ENCODE results near the gene PEAK1.
"Not testable (repeated sequence)": the region's sequence is repeated elsewhere in the genome, so short reads cannot be mapped to it uniquely, and the experiment has no call there.

Gene PEAK1

GRCh38 chr15:77292969-77293558 is 126.8 kb downstream of the PEAK1 start:
- no peak for DNase-seq

- no peak for DNase-seq
These were observed 128.8 kb downstream of the PEAK1 start for GRCh38 chr15:77291107-77291506.

GRCh38 chr15:77287385-77287784 is 132.5 kb downstream of the PEAK1 start:
- DNase-seq, result no peak

DNA sequence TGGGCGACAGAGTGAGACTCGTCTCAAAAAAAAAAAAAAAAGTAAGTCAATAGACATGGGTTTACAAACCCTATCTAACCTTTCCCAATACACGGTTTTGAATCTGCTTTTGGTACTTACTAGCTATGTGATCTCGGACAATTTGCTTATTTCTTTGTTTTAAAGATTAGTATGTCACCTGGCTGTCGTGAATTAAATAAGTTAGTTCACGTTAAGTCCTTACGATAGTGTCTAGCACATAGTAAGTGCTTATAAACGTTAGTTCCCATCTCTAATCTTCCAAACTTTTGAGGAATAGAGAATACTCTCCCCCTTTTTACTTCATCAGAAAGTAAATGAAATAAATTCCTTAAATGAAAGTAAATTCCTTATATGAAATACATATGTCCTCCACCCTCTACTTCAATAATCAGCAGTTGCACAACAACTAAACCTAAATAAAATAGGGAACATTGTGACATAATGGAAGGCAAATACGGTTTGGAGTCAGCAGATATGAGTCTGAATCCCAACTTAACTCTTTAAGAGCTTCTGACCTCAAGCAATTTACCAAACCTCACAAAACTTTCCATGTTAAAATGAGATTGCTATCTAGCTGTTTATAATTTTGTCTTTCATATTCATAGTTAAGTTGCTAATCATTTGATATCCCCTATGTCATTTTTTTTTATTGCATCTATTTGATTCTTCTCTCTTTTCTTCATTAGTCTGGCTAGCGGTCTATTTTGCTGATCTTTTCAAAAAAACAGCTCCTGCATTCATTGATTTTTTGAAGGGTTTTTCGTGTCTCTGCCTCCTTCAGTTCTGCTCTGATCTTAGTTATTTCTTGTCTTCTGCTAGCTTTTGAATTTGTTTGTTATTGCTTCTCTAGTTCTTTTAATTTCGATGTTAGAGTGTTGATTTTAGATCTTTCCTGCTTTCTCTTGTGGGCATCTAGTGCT is 134.6 kb downstream of the PEAK1 start:
- DNase-seq, result no peak

DNA sequence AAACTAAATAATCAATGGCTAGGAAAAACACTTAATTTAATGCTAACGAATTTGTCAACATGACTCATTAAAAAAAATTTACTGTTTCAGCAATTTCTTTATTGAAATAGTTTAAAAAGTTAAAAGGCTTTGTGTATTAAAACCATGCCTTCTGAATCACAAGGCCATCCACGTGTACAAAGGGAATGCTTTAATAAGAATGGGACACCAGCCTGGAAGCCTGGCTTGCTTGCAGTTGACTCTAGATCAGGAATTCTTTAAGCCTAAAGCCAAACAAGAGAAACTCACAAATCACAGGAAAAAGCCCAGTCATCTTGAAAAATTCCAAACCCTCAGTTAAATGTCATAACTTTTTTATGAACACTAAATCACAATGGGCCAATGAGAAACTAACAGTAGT is 137.6 kb downstream of the PEAK1 start:
- no peak for DNase-seq

GRCh38 chr15:77276943-77277342 is 143.0 kb downstream of the PEAK1 start:
- no peak for DNase-seq

GRCh38 chr15:77276096-77276495 is 143.8 kb downstream of the PEAK1 start:
- no peak for DNase-seq

DNA sequence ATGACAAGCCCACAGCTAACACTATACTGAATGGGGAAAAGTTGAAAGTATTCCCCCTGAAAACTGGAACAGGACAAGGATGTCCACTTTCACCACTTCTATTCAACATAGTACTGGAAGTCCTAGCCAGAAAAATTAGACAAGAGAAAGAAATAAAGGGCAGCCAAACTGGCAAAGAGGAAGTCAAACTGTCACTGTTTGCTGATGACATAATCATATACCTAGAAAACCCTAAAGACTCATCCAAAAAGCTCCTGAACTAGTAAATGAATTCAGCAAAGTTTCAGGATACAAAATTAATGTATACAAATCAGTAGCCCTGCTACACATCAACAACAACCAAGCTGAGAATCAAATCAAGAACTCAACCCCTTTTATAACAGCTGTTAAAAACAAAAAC is 146.8 kb downstream of the PEAK1 start:
- DNase-seq, result not testable (repeated sequence)

GRCh38 chr15:77266708-77267386 is 153.1 kb downstream of the PEAK1 start:
- DNase-seq, result no peak

DNA sequence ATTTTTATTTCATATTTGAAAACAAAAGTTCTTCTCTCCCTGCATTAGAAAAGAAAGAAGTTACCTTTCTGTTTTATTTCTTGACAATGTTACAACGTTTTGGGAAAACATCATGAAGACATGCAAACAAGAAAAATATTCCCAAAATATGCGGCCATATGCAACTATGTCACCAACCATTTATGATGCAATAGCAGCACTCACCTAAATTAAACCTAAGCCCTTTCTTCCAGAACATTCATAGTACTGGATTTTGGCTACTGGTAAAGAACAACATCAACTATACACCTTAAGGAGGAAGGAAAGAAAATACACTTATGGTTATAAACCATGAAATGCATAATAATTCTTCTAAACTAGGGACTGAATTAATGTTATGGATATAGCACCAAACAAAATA is 164.5 kb downstream of the PEAK1 start:
- DNase-seq, result no peak

- DNase-seq, result no peak
These were observed 168.2 kb downstream of the PEAK1 start for GRCh38 chr15:77251662-77252061.

DNA sequence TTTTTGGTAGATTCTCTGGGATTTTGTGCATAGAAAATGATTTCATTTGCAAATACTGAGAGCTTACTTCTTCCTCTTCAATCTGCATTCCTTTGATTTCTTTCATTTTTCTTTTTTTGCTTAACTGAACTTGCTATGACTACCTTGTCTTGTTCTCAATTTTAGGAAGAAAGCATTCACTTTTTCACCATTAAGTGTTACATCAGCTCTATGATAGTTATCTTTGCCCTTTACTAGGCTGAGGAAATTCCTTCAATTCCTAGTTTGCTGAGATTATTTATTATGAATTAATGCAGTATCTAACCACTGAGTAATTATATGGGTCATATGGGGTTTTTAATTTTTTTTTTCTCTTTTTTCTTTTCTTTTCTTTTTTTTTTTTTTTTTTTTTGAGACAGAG is 172.8 kb downstream of the PEAK1 start:
- no peak for DNase-seq

- DNase-seq, result no peak
These were observed 176.0 kb downstream of the PEAK1 start for GRCh38 chr15:77243716-77244401.

DNA sequence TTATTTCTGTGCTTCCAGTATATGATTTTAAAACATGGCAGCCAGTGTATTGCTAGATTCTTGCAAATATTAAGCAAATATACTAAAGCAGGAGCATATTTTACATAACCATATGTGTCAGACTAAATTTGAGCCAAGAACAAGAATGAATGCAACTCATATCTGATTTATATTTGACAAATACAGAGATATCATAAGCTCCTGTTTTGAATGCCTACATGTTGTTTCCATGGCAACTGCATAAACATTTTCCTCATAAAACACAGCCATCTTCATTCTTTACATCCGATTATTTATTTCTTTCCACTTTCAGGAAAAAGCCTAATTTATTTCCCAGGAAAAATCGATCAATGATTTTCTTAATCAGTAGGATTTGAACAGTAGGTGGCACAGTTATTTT is 176.8 kb downstream of the PEAK1 start:
- DNase-seq, result no peak

DNA sequence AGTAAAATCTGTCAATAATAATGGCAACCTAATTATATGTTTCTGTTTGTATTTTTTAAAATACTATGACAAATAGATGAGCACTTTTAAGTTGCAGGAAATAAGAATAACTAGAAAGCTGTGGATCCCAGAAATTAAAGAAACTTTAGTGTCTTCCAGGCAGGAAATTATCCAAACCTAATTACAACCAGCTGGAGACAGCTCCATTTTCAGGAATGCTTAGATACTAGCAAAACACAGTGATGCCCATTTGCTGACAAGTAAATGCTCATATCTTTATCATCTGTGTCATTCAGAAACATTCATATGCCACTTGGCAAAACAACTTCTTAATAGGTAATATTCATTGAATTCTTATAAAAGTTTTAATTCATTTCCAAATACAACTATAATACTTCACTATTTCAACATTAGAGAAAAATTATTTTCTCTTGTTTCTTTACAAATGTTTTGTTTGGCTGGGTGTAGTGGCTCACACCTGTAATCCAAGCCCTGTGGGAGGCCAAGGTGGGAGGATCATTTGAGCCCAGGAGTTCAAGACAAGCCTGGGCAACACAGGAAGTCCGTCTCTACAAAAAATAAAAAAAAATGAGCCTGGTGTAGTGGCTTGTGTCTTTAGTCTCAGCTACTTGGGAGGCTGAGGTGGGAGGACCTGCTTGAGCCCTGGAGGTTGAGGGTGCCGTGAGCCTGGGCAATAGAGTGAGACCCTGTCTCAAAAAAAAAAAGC is 179.9 kb downstream of the PEAK1 start:
- no peak for DNase-seq

DNA sequence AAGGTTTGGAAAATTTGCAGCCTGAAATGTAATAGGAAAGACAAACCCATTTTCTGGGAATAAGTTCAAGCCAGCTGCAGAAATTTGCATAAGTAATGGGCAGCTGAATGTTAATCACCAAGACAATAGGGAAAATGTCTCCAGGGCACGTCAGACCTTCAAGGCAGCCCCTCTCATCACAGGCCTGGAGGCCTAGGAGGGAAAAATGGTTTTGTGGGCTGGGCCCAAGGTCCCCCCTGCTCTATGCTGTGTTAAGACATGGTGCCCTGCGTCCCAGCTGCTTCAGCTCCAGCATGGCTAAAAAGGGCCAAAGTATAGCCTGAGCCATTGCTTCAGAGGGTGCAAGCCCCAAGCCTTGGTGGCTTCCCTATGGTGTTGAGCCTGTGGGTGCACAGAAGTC is 184.3 kb downstream of the PEAK1 start:
- DNase-seq, result no peak

DNA sequence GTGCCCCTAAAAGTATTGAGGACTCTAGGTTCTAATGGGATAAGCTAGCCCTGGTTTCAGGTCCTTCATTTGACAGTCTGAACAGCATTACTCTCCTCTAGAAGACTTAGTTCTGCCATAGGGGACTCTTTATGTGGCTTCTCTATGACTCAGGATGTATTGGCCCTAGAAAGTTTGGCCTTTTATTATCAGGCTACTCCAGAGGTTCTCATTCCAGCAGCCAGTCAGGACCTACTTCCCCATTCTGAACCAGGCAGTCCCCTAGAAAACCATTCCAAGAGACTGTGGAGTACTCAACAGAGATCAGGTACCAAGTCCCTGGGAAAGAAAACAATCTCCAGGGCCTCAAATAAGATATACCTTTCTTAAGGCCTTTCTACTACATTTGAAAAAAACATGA is 191.1 kb downstream of the PEAK1 start:
- no peak for DNase-seq

- no peak for DNase-seq
These were observed 193.3 kb downstream of the PEAK1 start for GRCh38 chr15:77226652-77227051.

- DNase-seq, result no peak
These were observed 194.3 kb downstream of the PEAK1 start for GRCh38 chr15:77225646-77226045.

DNA sequence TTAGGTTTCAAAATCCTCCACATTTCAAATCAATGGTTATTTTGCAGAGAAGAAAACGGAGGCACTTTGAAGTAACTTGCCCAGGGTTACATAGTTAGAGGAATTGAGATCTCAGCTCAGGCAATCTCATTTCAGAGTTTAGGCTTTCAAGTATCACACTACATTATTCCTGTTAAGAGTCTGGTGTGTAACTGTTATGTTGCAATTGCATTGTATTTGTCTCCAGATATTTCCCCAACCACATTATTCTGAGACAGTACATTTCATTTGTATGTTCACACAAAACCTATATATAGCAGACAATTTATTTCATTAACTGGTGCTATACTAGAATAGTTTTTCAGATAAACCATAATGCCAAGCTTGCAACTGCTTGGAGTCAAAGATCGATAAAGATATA is 194.8 kb downstream of the PEAK1 start:
- no peak for DNase-seq

DNA sequence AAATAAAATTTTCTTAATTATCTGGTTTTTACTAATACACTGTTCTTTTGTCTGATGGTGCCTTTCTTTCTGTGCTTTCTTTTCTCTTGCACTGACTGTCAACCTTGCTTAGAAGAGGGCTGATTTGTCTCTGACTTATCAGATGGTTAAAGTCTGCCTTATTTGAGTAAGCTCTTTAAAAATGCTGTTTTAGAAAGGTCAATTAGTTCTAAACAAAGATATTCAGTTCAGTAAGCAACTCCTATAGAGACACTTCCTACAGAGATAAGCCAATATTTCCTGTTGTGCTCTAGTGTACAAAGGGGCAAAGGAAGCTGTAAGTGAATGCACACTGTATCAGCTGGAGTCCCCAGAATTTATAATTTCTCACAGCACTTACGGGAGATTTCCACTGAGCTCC is 195.6 kb downstream of the PEAK1 start:
- DNase-seq, result no peak

DNA sequence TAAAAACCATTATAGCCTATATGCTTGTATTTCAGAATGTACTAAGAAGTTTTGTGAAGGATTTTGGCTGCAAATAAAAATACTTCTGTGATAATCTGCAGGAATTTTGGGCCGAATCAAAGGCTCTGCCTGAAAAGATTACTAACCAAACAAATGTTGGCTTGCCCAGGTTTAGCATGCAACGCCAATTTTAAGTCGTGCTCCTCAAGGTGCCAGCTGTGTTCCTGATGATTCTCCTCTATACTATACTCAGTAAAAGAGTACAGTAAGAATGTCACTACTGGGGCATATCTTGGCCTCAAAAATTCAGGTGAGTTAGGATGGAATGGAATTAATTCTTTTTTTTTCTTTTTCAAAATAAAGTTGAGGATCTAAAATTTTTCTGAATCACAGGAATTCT is 198.2 kb downstream of the PEAK1 start:
- no peak for DNase-seq

DNA sequence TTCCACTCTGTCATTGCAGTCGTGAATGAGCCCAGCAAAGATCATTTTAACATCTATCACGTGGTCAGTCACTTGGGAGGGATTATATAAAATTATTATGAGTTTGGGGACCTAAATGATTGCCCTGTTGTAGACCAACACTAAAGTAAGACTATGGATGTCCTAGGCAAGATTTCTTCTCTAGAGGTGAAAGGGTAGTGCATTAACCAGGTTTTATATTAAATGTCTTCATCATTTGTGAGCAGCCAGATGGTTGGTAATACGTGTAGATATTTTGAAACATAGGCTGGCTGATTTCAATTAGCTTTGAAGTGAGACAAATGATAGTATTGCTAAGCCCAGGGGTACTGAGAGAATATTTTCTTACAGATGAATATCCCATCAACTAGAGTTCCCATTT is 198.7 kb downstream of the PEAK1 start:
- no peak for DNase-seq

Data from right forelimb (tissue), 1 donor.